Small intestine (tissue), 7 donors: Measurements from ENCODE around the gene SPOCD1. TPM values are rescaled to one million over a fixed set of nuclear protein-coding genes. Genes with fewer than 3 reads are reported as not detected.

Experiments
- DNase-seq, 2 donors: peaks; one replicate each; pipeline versions ENCODE4 v3.0.0 to v3.0.0-alpha.2; 2013
- FAIRE-seq: peaks from 2 replicates; lab custom pipeline; 2012; peaks lifted over from hg19 to GRCh38; lab: Jason Lieb, UNC
- H3K27ac ChIP-seq, 3 donors: one replicate each; pipeline ENCODE4 v1.5.1; 2013; ENCODE audit warnings: low read length in 2 of 3, mild to moderate bottlenecking in 2 of 3, control low read depth in 1 of 3, inconsistent platforms in 1 of 3, low read depth in 1 of 3, moderate library complexity in 1 of 3
- H3K27me3 ChIP-seq, 3 donors: one replicate each; pipeline ENCODE4 v1.6.1; 2013; ENCODE audit warnings: low read length in 3 of 3, inconsistent platforms in 1 of 3; ENCODE audit not compliant: control insufficient read depth in 3 of 3, insufficient read depth in 3 of 3
- H3K36me3 ChIP-seq, 3 donors: one replicate each; pipeline ENCODE4 v1.6.1; 2013; ENCODE audit warnings: low read length in 3 of 3, inconsistent platforms in 1 of 3, low read depth in 1 of 3, mild to moderate bottlenecking in 1 of 3, moderate library complexity in 1 of 3; ENCODE audit not compliant: control insufficient read depth in 3 of 3, insufficient read depth in 2 of 3
- H3K4me1 ChIP-seq, 3 donors: one replicate each; pipeline ENCODE4 v1.6.1; 2013; ENCODE audit warnings: low read length in 2 of 3, inconsistent platforms in 1 of 3, low read depth in 1 of 3, mild to moderate bottlenecking in 1 of 3, moderate library complexity in 1 of 3; ENCODE audit not compliant: control insufficient read depth in 3 of 3, insufficient read depth in 2 of 3
- H3K4me3 ChIP-seq, 3 donors: one replicate each; pipeline ENCODE4 v1.5.1; 2013; ENCODE audit warnings: low read length in 3 of 3, control low read depth in 1 of 3, inconsistent platforms in 1 of 3, low read depth in 1 of 3, mild to moderate bottlenecking in 1 of 3, moderate library complexity in 1 of 3
- H3K9me3 ChIP-seq, 2 donors: one replicate each; pipeline ENCODE4 v1.6.1; 2013; ENCODE audit warnings: low read depth in 1 of 2, low read length in 1 of 2; ENCODE audit not compliant: control insufficient read depth in 2 of 2, insufficient read depth in 1 of 2
- WGBS, 3 donors: extraction: QIAGEN DNeasy Blood & Tissue Kit; methylation state at CpG; one replicate each; pipeline ENCODE4 v1.1.7; 2013; 5-methylcytosine and 5-hydroxymethylcytosine counted together
- polyA plus RNA-seq, 4 donors: library from polyadenylated mRNA; stranded (reverse) in 3 of 4; unstranded in 1 of 4; fragments of 200-250 nt in 3 of 4; fragments of 120-200 nt in 1 of 4; gene quantifications; one replicate each; pipeline versions ENCODE4 v1.2.1 to v1.2.3, GENCODE V29; 2013
- donor health status: healthy with polysubstance abuse.
- donor health status: control.
- donor health status: control.
- donor health status: Bipolar disorder and iron deficiency.
- donor health status: healthy.

SPOCD1 gene
- polyA plus RNA-seq, 4 donors = 0.81 to 2.0 (median 1.1) TPM; not detected in 1

DNA sequence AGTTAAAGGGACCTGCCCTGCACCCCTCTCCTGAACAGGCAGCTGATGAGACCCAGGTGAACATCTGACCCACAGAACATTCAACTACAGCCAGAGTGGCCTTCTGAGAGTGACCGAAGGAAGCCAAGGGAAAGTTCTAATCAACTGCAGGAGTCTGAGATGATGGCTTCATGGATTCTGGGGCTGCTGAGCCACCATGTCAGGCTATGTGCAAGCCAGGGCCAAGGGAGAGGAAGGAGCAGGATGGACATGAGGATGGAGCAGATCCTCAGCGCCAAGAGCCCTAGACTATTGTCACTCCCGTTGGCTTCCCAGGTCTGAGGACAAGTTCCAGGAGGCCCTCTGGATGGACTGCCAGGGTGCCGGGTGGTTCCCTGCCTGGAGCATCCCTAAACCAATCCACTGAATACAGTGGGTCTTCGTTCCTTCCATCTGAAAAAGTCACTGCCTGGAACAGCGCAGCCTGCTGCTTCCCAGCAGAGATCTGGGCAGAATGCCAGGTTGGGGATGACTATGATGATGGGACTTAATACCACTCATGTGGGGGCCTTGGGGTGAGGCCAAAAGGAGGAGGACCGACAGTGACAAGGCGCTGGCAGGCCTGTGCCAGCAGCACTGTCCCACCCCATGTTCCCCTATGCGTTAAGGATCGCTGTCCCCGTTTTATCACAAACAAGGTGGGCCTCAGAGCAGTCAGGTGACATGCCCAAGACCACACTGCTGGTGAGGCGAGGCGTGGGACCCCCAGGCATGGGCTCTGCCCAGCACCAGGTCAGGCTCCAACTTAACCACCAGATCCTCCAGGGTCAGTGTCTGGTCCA, 19.8 kb downstream of the SPOCD1 start:
- WGBS, 3 donors = 69 to 78% (median 74%) methylated on average over 12 to 13 of the region's 13 CpGs
- no peak for FAIRE-seq
- Histone ChIP-seq H3K9me3 (no peaks in the 10 kb centered on the region), H3K36me3 (no peaks in the 10 kb centered on the region), H3K4me3 (no peak overlapping the region), H3K27ac (no peak overlapping the region), H3K4me1 (no peaks in the 10 kb centered on the region), H3K27me3 (peaks cover 0 to 8% (median 0%) of the 10 kb centered on the region in 3 donors)
- no peak for DNase-seq

- Histone ChIP-seq H3K4me3 (no peak overlapping the region), H3K9me3 (no peaks in the 10 kb centered on the region), H3K27me3 (peaks cover 0 to 8% (median 0%) of the 10 kb centered on the region in 3 donors), H3K27ac (no peak overlapping the region), H3K36me3 (no peaks in the 10 kb centered on the region), H3K4me1 (no peaks in the 10 kb centered on the region)
- 53 to 62% (median 55%) methylated on average over 2 of the region's 2 CpGs for WGBS, 3 donors
- DNase-seq = no peak
- FAIRE-seq = no peak
These were observed 20.6 kb downstream of the SPOCD1 start for GRCh38 chr1:31795096-31795675.

- Histone ChIP-seq H3K4me1 (peaks cover 0 to 9% (median 0%) of the 10 kb centered on the region in 3 donors), H3K4me3 (no peak overlapping the region), H3K36me3 (no peaks in the 10 kb centered on the region), H3K9me3 (no peaks in the 10 kb centered on the region), H3K27ac (no peak overlapping the region), H3K27me3 (peaks cover 0 to 8% (median 0%) of the 10 kb centered on the region in 3 donors)
- WGBS, 3 donors = 81 to 83% (median 82%) methylated on average over 13 of the region's 13 CpGs
- DNase-seq (no peak), FAIRE-seq (no peak)
These were observed 22.1 kb downstream of the SPOCD1 start for GRCh38 chr1:31793586-31794285.

GRCh38 chr1:31793086-31793485, 22.7 kb downstream of the SPOCD1 start:
- peaks cover 0 to 13% (median 0%) of the 10 kb centered on the region in 3 donors for H3K4me1 ChIP-seq
- no peak for FAIRE-seq
- 86 to 91% (median 87%) methylated on average over 6 of the region's 6 CpGs for WGBS, 3 donors
- no peaks in the 10 kb centered on the region for H3K36me3 ChIP-seq
- no peaks in the 10 kb centered on the region for H3K9me3 ChIP-seq
- no peak overlapping the region for H3K4me3 ChIP-seq
- no peak for DNase-seq
- H3K27me3 ChIP-seq = peaks cover 0 to 8% (median 0%) of the 10 kb centered on the region in 3 donors
- H3K27ac ChIP-seq = no peak overlapping the region

- WGBS, 3 donors = 81 to 88% (median 83%) methylated on average over 4 of the region's 4 CpGs
- no peak overlapping the region for H3K4me3 ChIP-seq
These were observed 23.3 kb downstream of the SPOCD1 start for GRCh38 chr1:31792541-31792940.

DNA sequence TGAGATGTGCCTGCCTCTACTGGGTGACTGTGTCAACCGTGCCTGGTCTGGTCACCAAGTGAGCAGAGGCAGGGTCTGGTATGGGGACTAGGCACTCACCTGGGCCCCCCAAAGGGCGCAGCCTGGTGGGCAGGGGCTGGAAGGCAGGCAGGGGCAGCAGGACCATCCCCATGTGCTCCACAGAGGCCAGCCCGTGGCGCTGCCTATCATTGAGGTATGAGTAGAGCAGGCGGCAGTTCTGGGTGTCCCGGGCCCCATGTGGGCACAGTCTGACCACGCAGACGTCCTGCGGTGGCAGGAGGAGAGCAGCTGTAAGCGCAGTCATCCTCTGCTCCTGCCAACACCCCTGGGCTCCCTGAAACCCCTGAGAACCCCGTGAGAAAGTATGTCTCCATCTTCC, 23.7 kb downstream of the SPOCD1 start:
- H3K4me3 ChIP-seq = no peak overlapping the region
- peaks cover 0 to 5% (median 0%) of the 10 kb centered on the region in 3 donors for H3K27me3 ChIP-seq
- no peak overlapping the region for H3K27ac ChIP-seq
- FAIRE-seq (no peak), DNase-seq (no peak)
- H3K9me3 ChIP-seq = no peaks in the 10 kb centered on the region
- 83 to 87% (median 83%) methylated on average over 11 of the region's 11 CpGs for whole genome bisulfite sequencing, 3 donors
- no peaks in the 10 kb centered on the region for H3K36me3 ChIP-seq
- peaks cover 0 to 13% (median 2%) of the 10 kb centered on the region in 3 donors for H3K4me1 ChIP-seq

More at GRCh38 chr1:31792541-31792940, 23.3 kb downstream of the SPOCD1 start:
- H3K27ac ChIP-seq = no peak overlapping the region
- H3K9me3 ChIP-seq = no peaks in the 10 kb centered on the region
- H3K4me1 ChIP-seq = peaks cover 0 to 13% (median 2%) of the 10 kb centered on the region in 3 donors
- H3K36me3 ChIP-seq = no peaks in the 10 kb centered on the region
- DNase-seq (no peak), FAIRE-seq (no peak)
- peaks cover 0 to 5% (median 0%) of the 10 kb centered on the region in 3 donors for H3K27me3 ChIP-seq

DNA sequence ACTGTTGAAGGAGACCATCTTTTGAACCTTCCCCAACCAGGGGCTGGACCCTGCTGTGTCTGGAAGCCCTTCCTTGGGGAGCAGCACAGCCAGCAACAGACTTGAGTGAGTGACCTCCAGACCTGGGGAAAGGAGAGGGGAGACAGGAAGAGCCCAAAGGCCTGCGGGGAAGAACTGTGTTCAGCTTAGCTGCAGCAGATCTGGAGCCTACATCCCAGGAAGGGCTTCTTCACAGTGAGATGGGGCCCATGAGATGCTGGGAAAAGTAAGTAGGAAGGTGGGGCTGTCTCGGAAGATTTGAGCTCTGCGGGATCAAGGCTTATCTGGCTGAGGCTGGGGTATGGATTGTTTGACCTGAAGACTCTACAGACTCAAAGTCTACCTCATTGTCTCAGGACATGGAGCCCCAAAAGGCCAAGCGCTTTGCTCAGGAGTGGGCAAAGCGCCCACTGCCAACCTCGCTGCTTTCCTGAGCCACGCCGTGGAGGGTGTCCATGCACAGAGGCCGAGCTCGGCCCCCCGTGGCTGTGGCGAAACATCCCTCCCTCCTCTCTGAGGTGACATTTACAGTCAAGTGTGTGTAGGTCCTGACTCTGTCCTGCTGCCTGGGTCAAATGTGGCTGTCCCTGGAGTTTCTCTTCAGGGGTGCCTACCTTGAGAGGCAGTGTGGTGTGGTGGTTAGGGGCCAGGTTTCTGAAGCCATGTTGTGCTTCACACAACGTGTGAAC, 24.5 kb downstream of the SPOCD1 start:
- WGBS, 3 donors = 87 to 90% (median 89%) methylated on average over 13 of the region's 13 CpGs
- Histone ChIP-seq H3K36me3 (no peaks in the 10 kb centered on the region), H3K27me3 (peaks cover 0 to 5% (median 0%) of the 10 kb centered on the region in 3 donors), H3K4me3 (no peak overlapping the region), H3K4me1 (peaks cover 0 to 13% (median 2%) of the 10 kb centered on the region in 3 donors), H3K9me3 (no peaks in the 10 kb centered on the region), H3K27ac (no peak overlapping the region)
- no peak for FAIRE-seq
- no peak for DNase-seq
